Measurements from ENCODE around the gene SLF2.

DNA sequence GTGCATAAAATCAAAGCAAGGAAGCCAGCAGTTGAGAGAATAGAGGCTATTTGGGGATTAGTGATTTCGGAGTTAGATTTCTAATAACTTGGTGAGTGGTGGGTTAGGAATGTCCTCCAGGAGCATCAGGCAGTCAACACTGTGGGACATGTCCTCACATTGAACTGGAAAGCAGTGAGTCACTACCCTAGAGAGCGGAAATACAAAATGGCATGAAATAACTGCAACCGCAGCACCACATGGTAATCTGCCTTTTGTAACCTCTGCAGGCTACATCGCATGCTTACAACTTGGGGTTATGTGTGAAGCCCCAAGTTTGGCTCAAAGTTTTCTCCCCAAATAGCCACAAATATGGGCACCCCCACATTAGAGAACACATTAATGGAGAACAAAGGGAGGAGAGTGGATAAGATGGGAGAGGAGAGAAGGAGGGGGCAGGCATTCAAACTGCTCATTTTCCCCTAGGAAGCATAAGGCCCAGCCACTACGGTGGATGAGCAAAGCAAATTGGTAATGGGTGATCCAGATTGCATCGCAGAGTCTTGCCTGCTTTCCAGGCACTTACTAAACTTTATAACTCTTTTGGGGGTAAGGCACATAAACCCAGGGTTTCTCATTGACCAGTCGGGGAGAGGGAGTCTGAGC, 22.0 kb upstream of the SLF2 start:
- TF ChIP-seq EZH2phosphoT487 (IDR thresholded peaks at IDR 0.05; ENCODE audit: borderline replicate concordance, low read depth, low read length) = no peak
- TF ChIP-seq, protein P1, sequence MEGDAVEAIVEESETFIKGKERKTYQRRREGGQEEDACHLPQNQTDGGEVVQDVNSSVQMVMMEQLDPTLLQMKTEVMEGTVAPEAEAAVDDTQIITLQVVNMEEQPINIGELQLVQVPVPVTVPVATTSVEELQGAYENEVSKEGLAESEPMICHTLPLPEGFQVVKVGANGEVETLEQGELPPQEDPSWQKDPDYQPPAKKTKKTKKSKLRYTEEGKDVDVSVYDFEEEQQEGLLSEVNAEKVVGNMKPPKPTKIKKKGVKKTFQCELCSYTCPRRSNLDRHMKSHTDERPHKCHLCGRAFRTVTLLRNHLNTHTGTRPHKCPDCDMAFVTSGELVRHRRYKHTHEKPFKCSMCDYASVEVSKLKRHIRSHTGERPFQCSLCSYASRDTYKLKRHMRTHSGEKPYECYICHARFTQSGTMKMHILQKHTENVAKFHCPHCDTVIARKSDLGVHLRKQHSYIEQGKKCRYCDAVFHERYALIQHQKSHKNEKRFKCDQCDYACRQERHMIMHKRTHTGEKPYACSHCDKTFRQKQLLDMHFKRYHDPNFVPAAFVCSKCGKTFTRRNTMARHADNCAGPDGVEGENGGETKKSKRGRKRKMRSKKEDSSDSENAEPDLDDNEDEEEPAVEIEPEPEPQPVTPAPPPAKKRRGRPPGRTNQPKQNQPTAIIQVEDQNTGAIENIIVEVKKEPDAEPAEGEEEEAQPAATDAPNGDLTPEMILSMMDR (conservative IDR thresholded peaks at IDR 0.05; ENCODE audit: low read length) = no peak
